HepG2 (cell line): ENCODE data around the gene ZNF79. TPM values are rescaled to one million over a fixed set of nuclear protein-coding genes. Genes with fewer than 3 reads are reported as not detected.

ENCODE experiments used
- AGO1 ChIP-seq: fragments of 200-400 bp; formaldehyde crosslinking; IDR thresholded peaks from 2 replicates; pipeline ENCODE4 v1.6.1; 2017; ENCODE audit warnings: mild to moderate bottlenecking, low read depth, low read length, moderate library complexity; ENCODE audit not compliant: poor library complexity, severe bottlenecking
- CHCHD3 ChIP-seq: sonication (generic); formaldehyde crosslinking; IDR thresholded peaks from 2 replicates; pipeline ENCODE4 v1.8.0; 2022; ENCODE audit warnings: mild to moderate bottlenecking, missing genetic modification reagents, moderate library complexity
- ESRRA ChIP-seq: sonication (generic); formaldehyde crosslinking; IDR thresholded peaks from 2 replicates; pipeline ENCODE4 v1.5.1; 2020; ENCODE audit warnings: mild to moderate bottlenecking, low read depth, missing genetic modification reagents
- GFI1 ChIP-seq: sonication (generic); formaldehyde crosslinking; IDR thresholded peaks from 2 replicates; pipeline ENCODE4 v1.5.0; 2020; ENCODE audit warnings: missing genetic modification reagents, mild to moderate bottlenecking, borderline replicate concordance
- NFRKB ChIP-seq: fragments of 450-650 bp; IDR thresholded peaks from 2 replicates; pipeline ENCODE4 v1.6.1; 2017
- REL ChIP-seq: sonication (generic); formaldehyde crosslinking; conservative IDR thresholded peaks from 2 replicates; pipeline ENCODE4 v1.8.0; 2022; ENCODE audit warnings: mild to moderate bottlenecking, missing genetic modification reagents, moderate library complexity
- SIN3B ChIP-seq: fragments of 150-350 bp; IDR thresholded peaks from 2 replicates; pipeline ENCODE4 v1.6.1; 2014; ENCODE audit warnings: low read length
- SMAD9 ChIP-seq: sonication (generic); formaldehyde crosslinking; IDR thresholded peaks from 2 replicates; pipeline ENCODE4 v1.5.1; 2020; ENCODE audit warnings: mild to moderate bottlenecking, missing genetic modification reagents
- SP4 ChIP-seq: sonication (generic); formaldehyde crosslinking; IDR thresholded peaks from 2 replicates; pipeline ENCODE4 v1.8.1; 2023; ENCODE audit warnings: mild to moderate bottlenecking, missing genetic modification reagents
- SUZ12 ChIP-seq: fragments of 150-350 bp; IDR thresholded peaks from 2 replicates; pipeline ENCODE4 v1.6.1; 2014; ENCODE audit warnings: low read depth, low read length
- ZMYM2 ChIP-seq: sonication (generic); formaldehyde crosslinking; IDR thresholded peaks from 2 replicates; pipeline ENCODE4 v1.8.0; 2022; ENCODE audit warnings: mild to moderate bottlenecking, missing genetic modification reagents
- ZNF468 ChIP-seq: sonication (generic); formaldehyde crosslinking; IDR thresholded peaks from 2 replicates; pipeline ENCODE4 v1.8.0; 2022; ENCODE audit warnings: mild to moderate bottlenecking, moderate library complexity, missing genetic modification reagents
- ZNF546 ChIP-seq: sonication (generic); formaldehyde crosslinking; conservative IDR thresholded peaks from 2 replicates; pipeline ENCODE4 v1.8.1; 2023; ENCODE audit warnings: mild to moderate bottlenecking, missing genetic modification reagents
- ZNF549 ChIP-seq: sonication (generic); formaldehyde crosslinking; IDR thresholded peaks from 2 replicates; pipeline ENCODE4 v1.5.0; 2020; ENCODE audit warnings: missing genetic modification reagents
- ZNF652 ChIP-seq: IDR thresholded peaks from 2 replicates; pipeline ENCODE4 v1.6.1; 2016; ENCODE audit warnings: low read depth, borderline replicate concordance
- ZNF678 ChIP-seq: sonication (generic); formaldehyde crosslinking; IDR thresholded peaks from 2 replicates; pipeline ENCODE4 v1.4.0; 2020; ENCODE audit warnings: mild to moderate bottlenecking, missing genetic modification reagents
- ZSCAN21 ChIP-seq: sonication (generic); formaldehyde crosslinking; IDR thresholded peaks from 2 replicates; pipeline ENCODE4 v1.8.0; 2022; ENCODE audit warnings: mild to moderate bottlenecking, missing genetic modification reagents, moderate library complexity, borderline replicate concordance
- polyA plus RNA-seq, 8 experiments: library from polyadenylated mRNA; depleted of rRNA in 3 of 8; stranded (reverse) in 7 of 8; unstranded in 1 of 8; fragments of >200 nt; fragmentation: Illumina TruSeq in 4 of 8; extraction: Trizol in 4 of 8; gene quantifications; 2 replicates each; pipeline versions ENCODE4 v1.2.1 to v1.2.3, GENCODE V29; 2011 to 2016; ENCODE audit warnings: low read depth in 4 of 8, missing spikeins in 1 of 8, mixed read lengths in 1 of 8; ENCODE audit not compliant: insufficient read depth in 1 of 8
- total RNA-seq, 5 experiments: library from RNA; depleted of rRNA; stranded (reverse); fragments of >200 nt; fragmentation: Illumina TruSeq; extraction: Trizol; gene quantifications; 2 replicates each; pipeline ENCODE4 v1.2.3, GENCODE V29; 2016; ENCODE audit warnings: low read depth in 1 of 5
- TF ChIP-seq, protein P1 (sequence below): sonication (generic); formaldehyde crosslinking; IDR thresholded peaks from 2 replicates; pipeline ENCODE4 v1.5.0; 2020; ENCODE audit warnings: missing genetic modification reagents
- TF ChIP-seq, protein P2 (sequence below): sonication (generic); formaldehyde crosslinking; IDR thresholded peaks from 2 replicates; pipeline ENCODE4 v1.5.0; 2020; ENCODE audit warnings: missing genetic modification reagents, mild to moderate bottlenecking, borderline replicate concordance
- TF ChIP-seq, protein P3 (sequence below): sonication (generic); formaldehyde crosslinking; IDR thresholded peaks from 2 replicates; pipeline ENCODE4 v1.4.0; 2020; ENCODE audit warnings: mild to moderate bottlenecking, missing genetic modification reagents, borderline replicate concordance
- TF ChIP-seq, protein P4 (sequence below): sonication (generic); formaldehyde crosslinking; conservative IDR thresholded peaks from 2 replicates; pipeline ENCODE4 v1.5.0; 2020; ENCODE audit warnings: missing genetic modification reagents
- TF ChIP-seq, protein P5 (sequence below): IDR thresholded peaks from 2 replicates; pipeline ENCODE4 v1.6.1; 2016; ENCODE audit warnings: missing compliant biosample characterization, missing genetic modification reagents, borderline replicate concordance

Gene ZNF79
- total and polyA plus RNA-seq, 2 of the 13 experiments (the other 11 are each of a cell fraction or from before 2014, with no cell fraction given) = 3.7 to 8.1 TPM

DNA sequence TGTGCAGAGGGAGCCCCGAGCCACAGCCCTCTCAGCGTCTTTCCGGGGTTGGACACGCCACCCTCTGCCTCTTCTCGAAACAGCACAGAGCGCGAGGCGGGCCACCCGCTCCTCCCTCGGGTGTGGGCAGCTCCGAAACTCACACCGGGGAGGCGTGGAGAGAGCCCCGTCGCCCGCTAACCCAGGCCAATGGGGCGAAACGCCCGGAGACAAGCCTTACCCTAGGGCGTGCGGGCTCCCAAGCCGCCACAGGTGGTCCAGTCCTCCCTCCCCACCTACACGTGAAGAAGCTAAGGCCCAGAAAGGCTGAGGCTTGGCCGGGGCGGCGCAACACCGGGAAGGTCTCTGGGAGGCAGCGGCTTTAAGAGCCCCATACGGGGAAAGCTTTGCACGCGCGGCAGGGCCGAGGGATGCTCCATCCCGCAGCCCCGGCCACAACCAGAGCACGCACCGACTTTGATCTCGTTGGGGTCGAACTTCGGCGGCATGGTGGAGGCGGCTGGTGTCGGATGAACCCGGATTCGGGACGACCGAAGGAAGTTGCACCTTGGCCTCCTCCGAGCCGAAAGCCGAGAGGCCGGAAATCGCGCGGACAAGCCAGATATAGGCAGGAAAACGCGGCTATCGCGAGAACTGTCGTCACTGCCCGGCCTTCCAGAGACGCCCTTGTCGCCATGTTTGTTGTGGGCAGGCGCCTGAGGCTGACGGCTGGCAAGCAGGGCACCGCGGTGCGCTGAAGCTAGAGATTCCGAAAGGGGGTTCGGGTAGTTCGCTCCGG lies 26.8 kb downstream of the ZNF79 start, which contains the start of the genes LRSAM1 and RPL12 (continued):
- TF ChIP-seq CHCHD3 (0 out of 2 replicates have a peak, but pooled peaks have one; percentile 21), ZMYM2 (CRISPR knock-in tag) (no peak), ZNF678 (CRISPR knock-in tag) (peak; percentile 72; the same call in 1 of the 2 replicates), SMAD9 (CRISPR knock-in tag) (no peak), AGO1 (peak; percentile 32), SUZ12 (0 out of 2 replicates have a peak, but pooled peaks have one; percentile 3), REL (CRISPR knock-in tag) (peak; percentile 90), NFRKB (no peak), ZNF468 (CRISPR knock-in tag) (no peak), GFI1 (CRISPR knock-in tag) (peak; percentile 30; the same call in 1 of the 2 replicates), ZNF549 (CRISPR knock-in tag) (no peak), SP4 (CRISPR knock-in tag) (peak; percentile 90), SIN3B (peak; percentile 48; the same call in 1 of the 2 replicates), ZSCAN21 (CRISPR knock-in tag) (no peak; the same call in 1 of the 2 replicates), ZNF546 (CRISPR knock-in tag) (0 out of 2 replicates have a peak, but pooled peaks have one; percentile 40), ZNF652 (no peak), ESRRA (CRISPR knock-in tag) (no peak; the same call in 1 of the 2 replicates)
- TF ChIP-seq, protein P1, sequence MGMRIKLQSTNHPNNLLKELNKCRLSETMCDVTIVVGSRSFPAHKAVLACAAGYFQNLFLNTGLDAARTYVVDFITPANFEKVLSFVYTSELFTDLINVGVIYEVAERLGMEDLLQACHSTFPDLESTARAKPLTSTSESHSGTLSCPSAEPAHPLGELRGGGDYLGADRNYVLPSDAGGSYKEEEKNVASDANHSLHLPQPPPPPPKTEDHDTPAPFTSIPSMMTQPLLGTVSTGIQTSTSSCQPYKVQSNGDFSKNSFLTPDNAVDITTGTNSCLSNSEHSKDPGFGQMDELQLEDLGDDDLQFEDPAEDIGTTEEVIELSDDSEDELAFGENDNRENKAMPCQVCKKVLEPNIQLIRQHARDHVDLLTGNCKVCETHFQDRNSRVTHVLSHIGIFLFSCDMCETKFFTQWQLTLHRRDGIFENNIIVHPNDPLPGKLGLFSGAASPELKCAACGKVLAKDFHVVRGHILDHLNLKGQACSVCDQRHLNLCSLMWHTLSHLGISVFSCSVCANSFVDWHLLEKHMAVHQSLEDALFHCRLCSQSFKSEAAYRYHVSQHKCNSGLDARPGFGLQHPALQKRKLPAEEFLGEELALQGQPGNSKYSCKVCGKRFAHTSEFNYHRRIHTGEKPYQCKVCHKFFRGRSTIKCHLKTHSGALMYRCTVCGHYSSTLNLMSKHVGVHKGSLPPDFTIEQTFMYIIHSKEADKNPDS = peak; percentile 62; the same call in 1 of the 2 replicates
- TF ChIP-seq, protein P2, sequence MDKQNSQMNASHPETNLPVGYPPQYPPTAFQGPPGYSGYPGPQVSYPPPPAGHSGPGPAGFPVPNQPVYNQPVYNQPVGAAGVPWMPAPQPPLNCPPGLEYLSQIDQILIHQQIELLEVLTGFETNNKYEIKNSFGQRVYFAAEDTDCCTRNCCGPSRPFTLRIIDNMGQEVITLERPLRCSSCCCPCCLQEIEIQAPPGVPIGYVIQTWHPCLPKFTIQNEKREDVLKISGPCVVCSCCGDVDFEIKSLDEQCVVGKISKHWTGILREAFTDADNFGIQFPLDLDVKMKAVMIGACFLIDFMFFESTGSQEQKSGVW (CRISPR knock-in tag) = no peak
- TF ChIP-seq, protein P3, sequence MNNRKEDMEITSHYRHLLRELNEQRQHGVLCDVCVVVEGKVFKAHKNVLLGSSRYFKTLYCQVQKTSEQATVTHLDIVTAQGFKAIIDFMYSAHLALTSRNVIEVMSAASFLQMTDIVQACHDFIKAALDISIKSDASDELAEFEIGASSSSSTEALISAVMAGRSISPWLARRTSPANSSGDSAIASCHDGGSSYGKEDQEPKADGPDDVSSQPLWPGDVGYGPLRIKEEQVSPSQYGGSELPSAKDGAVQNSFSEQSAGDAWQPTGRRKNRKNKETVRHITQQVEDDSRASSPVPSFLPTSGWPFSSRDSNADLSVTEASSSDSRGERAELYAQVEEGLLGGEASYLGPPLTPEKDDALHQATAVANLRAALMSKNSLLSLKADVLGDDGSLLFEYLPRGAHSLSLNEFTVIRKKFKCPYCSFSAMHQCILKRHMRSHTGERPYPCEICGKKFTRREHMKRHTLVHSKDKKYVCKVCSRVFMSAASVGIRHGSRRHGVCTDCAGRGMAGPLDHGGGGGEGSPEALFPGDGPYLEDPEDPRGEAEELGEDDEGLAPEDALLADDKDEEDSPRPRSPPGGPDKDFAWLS (CRISPR knock-in tag) = 0 out of 2 replicates have a peak, but pooled peaks have one; percentile 77
- TF ChIP-seq, protein P4, sequence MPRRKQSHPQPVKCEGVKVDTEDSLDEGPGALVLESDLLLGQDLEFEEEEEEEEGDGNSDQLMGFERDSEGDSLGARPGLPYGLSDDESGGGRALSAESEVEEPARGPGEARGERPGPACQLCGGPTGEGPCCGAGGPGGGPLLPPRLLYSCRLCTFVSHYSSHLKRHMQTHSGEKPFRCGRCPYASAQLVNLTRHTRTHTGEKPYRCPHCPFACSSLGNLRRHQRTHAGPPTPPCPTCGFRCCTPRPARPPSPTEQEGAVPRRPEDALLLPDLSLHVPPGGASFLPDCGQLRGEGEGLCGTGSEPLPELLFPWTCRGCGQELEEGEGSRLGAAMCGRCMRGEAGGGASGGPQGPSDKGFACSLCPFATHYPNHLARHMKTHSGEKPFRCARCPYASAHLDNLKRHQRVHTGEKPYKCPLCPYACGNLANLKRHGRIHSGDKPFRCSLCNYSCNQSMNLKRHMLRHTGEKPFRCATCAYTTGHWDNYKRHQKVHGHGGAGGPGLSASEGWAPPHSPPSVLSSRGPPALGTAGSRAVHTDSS (CRISPR knock-in tag) = no peak
- TF ChIP-seq, protein P5, sequence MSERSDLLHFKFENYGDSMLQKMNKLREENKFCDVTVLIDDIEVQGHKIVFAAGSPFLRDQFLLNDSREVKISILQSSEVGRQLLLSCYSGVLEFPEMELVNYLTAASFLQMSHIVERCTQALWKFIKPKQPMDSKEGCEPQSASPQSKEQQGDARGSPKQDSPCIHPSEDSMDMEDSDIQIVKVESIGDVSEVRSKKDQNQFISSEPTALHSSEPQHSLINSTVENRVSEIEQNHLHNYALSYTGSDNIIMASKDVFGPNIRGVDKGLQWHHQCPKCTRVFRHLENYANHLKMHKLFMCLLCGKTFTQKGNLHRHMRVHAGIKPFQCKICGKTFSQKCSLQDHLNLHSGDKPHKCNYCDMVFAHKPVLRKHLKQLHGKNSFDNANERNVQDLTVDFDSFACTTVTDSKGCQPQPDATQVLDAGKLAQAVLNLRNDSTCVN = no peak; the same call in 1 of the 2 replicates
